ENCODE results near the gene CTNNBIP1.

Gene CTNNBIP1

DNA sequence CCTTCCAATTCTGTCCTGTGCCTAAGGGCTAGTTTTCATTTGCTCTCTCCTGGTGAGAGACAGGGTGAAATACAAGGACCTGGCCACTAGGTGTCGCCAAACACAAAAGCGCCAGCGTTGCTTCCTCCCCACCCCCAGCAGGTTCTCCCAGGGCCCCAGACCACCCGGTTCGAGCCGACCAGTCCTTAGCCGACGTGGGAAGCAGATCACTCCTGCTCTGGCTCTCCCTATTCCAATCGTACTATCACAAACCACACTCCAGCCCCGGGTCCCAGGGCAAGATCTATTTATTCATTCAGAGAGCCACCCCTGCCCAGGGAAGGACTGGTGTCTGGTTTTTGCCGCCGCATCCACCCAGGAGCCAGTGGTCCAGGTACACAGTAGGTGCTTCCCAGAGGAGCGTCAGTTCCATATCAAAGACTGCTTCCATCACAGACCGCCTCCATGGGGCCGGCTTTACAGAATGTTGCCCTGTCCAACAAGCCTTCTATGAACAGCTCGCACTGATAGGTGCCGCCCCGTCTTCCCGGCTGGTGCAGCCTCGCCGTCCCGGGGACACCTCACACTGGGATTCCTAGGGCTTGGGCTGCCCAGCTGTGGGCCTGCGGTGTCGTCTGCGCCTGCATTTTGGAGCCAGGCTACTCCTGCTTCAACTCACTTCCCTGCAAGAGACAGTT lies 35.0 kb downstream of the CTNNBIP1 start:
- DNase-seq: peak; percentile 80

DNA sequence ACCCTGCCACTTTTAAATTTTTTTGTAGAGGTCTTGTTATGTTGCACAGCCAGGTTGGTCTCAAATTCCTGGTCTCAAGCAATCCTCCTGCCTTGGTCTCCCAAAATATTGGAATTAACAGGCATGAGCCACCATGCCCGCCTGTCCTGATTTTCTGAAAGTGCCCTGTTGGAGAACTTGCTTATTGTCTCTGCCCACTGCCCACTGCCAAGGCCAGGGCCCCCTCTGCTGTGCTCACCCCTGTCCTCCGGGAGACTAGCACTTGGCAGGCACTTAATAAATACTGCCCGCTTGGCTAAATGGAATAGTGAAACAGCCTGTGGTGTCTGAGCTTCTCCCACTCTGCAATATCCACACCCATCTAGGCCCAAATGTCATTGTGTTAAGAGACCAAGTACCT lies 35.7 kb downstream of the CTNNBIP1 start:
- no peak for DNase-seq

DNA sequence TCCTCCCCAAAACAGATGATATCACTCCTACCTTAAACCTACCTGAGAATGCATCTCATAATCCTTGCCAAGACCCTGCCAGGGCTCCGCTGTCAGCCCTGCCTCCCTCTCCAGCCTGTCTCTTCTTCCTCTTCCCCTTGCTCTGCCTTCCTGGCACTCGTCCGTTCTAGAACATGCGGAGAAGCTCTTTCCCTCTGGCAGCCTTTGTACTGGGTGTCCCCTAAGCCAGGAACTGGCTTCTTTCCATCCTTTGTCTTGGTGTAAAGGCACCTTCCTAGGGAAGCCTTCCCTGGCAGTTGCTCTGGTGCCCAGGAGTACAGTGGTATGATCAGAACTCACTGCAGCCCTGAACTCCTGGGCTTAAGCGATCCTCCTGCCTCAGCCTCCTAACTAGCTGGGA lies 36.1 kb downstream of the CTNNBIP1 start:
- DNase-seq: no peak

DNA sequence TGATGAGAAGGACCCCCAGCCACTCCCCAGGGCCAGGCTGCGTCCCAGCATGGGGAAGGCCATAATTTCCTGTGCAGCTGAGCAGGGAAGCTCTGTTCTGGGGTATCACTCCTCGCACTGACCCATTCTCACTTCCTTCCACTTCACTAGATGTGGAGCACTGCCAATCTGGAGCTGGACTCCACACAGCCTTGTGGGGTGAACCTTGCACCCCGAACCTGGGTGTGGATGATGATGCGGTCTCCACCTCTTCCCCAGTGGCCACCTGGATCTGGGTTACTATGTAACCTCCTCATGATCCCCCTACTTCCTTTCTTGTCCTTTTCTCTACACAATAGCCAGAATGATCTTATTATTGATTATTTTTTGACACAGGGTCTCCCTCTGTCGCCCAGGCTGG lies 36.7 kb downstream of the CTNNBIP1 start:
- DNase-seq: no peak

DNA sequence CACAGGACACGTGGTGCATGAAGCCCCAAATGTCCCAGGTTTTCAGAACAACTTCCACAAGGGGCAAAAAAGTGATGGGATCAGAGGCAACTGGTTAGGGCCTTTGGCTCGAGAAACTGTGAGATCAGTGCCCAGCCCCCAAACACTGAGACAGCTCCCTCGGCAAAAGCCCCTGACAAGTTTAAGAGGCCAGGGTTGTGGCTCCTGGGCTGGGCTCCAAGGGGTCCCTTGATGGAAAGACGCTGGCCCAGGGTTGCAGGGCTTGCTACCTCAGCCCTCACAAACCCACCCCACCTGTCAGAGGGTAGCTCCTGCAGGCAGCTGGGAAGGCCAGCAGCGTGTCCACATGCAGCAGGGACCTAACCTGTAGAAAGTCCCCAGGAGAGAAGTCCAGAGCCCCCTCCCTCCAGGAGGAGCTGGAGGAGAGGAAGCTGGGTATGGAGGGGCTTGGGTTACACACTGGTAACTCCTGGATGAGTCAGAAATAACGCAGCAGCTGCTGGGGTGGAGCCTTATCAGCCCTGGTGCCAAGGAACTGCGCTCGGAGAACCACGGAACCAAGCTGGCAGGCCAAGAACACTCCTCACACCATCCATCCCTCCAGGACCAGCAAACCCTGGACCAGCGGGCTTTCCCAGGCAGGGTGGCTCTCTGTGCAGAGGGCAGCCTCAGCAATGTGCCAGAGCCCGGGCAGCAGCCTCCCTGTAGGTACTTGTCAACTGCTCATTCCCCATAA lies 37.5 kb downstream of the CTNNBIP1 start:
- DNase-seq: no peak

DNA sequence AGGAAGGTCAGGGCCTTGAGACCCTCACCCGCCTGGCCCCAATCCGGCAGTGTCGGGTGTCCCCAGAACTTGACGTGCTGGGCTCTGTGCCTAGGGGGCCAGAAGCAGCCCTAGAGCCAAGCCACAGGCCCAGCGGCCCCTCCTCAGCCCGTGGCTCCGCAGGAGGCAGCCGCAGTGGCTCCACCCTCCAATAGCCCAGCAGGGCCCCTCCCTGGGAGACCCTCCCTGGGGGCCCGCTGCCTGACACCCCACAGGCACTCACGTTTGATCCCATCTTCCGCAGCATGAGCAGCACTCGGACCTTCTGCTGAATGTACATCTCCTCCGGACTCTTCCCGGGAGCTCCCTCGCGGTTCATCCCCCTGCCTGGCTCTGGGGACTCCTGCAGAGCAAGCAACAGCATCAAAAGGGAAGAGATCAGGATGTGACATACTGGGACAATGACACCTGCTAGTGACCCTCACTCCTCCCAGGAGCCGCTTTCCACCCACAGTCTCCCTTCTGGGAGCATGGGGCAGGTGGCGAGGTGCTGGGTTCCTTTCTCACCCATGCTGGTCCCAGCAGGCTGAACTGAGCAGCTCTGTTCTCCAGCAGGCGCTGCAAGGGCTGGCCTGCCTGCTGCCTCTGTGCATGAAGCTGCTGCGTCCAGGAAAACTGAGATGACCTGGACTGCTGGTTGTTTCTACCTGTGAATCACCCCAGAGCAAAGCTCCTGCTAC lies 38.2 kb downstream of the CTNNBIP1 start:
- no peak for DNase-seq

DNA sequence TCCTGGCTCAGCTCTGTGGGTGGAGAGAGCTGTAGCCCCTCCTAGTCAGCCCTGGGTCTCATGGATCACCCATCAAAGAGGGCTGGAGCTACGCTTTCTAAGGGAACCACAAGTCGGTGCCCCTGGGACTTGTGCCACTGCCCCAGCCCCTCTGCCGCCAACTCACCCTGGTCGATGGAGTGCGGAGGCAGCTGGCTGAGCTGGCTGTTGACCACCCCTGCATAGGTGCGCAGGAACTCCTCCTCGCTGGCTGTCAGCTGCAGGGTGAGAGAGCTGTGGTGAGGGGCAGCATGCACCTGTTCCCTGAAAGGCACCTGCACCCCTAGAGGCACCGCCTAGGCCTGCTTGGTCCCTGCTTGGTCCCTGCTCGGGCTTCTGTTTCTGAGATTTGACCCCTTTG lies 39.0 kb downstream of the CTNNBIP1 start:
- no peak for DNase-seq

DNA sequence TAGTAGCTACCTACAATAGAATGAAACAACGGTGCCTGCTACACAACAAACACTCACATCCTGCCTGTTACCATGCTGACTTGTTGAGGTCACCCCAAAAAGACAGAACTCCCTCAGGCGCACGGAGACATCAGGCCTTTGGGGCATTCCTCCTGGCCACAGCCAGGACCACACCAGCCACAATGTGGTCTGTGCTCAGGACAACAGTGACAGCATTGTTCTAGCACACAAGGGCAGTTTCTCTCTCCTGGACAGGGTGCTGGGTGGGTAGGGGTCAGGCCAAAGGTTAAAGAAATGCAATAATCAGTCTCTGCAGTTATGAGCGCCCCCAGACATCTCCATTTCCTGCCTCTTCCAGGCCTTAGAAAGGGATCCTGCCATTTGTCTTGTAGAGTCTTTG lies 39.5 kb downstream of the CTNNBIP1 start:
- no peak for DNase-seq

DNA sequence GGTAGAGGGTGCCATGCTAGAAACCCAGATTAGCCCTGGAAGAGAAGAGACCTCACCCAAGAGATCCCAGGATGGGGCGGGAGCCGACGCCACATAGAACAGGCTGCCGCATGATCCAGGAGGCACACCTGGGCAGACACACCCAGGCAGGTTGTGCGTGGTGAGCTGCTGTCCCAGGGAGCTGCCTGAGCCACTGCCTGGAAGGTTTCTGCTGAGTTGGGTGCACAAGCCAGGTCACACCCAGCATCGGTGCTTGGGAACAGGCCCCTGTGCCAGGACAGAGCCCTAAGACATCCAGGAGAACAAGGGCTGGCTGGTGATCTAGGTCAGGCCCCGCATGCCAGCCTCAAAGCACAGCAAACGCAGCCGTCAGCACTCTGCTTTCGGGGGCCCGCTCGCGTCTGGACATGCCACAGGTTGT lies 40.2 kb downstream of the CTNNBIP1 start:
- DNase-seq: no peak

DNA sequence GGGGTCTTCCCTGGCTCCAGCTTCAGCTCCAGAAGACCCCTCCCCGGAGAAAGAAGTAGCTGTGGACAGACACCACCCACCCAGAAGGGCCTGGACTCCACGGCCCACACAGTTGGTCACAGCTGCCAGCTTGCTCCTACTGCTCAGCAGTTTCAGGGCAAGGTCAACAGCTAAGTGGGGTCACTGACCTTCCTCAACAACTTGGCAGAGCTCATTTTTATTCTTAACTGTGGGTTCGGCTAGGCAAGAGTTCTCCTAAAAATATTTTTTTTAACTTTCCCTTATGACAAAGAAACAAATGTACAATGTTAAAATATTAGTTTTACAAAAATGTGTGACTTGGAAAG lies 41.9 kb downstream of the CTNNBIP1 start:
- DNase-seq: no peak

DNA sequence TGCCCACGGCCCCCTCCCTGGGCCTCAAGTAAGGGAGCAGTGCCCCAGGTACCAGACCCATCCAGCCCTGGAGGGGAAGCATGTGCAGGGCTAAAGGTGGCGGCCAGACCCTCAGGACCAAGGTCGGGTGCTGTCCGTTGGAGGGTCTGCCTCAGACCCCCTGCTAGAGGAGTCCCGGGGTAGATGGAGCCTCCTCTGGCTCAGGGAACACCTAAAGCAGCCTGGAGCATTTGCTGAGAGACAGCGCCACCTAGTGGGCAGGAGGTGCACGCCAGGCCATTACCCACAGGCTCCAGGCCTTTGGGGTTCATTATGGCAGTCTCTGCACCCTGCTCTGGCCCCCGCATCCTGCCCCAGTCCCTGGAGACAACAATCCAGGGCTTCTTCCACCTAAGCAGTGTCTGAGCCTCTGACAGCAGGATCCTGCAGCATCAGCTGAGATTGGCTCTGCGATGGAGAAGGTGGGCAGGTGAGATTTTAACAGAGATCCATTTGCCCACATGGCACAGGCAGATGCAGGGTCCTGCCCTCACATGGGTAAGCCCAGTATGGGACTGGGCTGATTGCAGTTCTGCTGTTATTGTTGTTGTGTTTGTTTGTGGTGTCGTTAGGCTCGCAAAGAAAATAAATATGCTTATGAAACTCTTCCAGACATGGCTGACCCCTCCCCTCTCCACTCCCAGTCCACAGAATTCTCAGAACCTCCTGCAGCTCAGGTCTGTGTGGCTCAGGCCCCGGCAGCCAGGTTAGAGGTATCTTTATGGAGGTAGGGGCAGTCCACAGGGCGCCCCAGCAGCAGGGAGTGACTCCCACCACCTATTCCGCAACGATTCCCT lies 42.4 kb downstream of the CTNNBIP1 start:
- peak; percentile 87 for DNase-seq

DNA sequence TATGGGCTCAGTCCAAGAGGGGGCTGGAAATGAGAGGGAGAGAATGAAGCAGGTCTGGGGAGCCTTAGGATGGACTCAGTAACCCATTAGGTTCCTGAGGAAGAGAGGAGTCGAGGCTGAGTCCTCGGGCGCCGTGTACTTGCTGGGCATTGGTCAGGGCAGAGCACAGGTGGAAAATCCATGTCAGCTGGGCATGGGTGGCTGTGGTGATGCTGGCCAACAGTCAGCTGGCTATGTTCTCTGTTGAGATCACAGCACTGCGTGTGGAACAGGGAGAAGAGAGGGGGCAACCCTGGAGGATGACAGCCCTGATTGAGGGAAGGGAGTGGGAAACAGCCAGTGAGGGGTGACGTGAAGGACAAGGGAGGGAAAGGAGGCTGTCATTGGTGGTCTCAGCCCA lies 43.2 kb downstream of the CTNNBIP1 start:
- no peak for DNase-seq

DNA sequence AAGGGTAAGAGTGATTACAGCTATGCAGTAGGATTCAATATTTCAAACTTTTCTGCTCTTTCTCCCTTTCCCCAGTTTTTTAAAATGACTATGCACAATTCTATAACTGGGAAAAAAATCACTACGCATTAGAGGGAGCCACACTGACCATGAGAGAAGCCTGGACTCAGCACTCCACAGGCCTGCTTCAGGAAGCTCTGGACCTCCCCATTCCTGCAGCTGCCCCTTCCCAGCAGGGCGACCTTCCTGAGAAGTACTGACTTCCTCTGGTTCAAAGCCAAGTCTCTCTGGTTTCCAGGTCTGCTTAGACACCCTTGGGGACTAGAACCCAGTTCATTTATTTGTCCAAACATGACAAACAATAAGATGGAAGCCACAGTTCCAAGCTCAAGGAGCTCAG lies 44.3 kb downstream of the CTNNBIP1 start:
- DNase-seq: no peak

DNA sequence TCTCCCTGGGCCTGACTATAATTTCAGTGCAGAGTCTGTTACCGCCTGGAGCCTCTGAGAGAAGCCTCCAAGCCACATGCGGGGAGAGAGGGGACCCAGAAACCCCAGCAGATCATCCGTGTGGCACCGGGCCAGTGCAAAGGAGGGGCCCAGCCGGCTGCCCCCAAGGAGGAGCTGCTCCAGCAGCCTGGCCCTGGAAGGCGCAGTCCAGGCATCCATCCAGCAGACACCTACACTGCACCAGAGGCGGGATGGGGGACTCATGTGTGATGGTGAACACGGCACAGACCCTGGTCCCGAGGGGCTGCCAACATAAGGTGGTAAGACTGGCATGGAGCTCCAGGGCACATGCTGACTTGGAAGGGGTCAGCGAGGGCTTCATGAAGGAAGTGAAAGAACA lies 46.7 kb downstream of the CTNNBIP1 start:
- DNase-seq: no peak

DNA sequence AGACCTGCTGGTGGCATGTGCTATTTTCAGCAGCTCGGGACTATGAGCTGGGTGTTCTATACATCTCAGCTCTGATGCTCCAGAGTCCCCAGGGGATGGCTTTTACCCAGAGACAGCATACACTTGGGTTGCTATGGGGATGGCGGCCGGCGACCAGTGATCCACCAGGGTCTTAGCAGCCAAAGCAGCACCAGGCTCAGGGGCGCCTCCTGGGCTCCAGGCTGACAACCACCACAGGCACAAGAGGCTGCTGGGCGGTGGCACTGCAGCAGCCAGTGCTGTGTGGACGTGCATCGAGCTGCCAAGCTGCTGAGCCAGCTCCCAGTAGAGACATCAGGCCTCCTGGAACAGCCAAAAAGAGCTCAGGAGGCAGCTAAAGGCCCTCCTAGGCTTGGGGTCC lies 48.7 kb downstream of the CTNNBIP1 start:
- no peak for DNase-seq

DNA sequence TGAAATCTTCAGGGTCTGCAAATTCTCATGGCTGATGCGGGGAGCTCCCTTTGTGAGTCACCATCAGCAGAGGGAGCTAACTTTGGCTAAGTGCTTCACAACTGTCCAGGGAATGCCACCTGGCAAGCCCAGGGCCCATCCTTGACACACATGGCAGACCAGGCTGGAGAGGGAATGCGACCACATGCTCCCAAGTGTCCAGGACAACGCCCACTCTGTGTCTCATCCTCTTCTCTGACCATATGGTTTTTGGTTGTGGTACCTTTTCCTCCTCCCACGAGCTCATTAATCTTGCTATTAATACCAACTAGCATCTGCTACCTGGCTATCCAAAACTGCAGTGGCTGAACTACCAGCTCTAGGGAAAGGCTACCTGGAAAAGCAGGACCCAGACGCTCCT lies 49.2 kb downstream of the CTNNBIP1 start:
- no peak for DNase-seq

DNA sequence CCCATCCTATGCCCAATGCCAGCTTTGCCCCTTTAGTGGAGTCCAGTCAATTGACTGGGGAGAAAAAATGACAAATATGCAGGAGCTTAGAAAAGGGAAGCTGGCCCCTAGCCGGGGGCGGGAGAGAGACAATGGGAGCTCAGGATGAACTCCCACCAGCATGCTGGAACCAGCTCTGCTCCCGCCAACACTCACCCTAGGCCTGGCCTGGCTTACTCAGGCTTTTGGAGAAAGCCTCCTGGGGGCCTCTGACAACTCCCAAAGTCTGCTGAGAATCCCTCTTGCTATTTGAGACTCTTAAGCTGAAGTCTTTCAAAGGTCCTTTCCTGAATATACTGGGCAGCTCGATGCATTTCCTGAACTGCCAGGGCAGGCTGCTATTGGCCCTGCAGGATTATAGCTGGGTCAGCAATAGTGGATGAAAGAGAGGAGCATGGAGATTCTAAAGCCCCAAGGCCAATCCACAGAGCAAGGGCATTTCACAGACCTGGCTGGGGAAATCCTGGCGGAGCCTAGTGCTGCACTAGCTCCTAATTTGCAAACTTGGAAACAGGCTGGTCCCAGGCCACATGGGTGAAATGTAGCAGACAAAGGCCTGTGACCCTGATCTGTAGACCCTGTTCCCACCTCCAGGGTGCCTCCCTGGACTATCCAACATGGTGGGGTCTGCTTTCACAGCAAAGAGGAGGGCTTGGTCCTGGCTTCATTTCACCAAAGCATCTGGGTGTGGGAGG lies 50.6 kb downstream of the CTNNBIP1 start:
- no peak for DNase-seq

DNA sequence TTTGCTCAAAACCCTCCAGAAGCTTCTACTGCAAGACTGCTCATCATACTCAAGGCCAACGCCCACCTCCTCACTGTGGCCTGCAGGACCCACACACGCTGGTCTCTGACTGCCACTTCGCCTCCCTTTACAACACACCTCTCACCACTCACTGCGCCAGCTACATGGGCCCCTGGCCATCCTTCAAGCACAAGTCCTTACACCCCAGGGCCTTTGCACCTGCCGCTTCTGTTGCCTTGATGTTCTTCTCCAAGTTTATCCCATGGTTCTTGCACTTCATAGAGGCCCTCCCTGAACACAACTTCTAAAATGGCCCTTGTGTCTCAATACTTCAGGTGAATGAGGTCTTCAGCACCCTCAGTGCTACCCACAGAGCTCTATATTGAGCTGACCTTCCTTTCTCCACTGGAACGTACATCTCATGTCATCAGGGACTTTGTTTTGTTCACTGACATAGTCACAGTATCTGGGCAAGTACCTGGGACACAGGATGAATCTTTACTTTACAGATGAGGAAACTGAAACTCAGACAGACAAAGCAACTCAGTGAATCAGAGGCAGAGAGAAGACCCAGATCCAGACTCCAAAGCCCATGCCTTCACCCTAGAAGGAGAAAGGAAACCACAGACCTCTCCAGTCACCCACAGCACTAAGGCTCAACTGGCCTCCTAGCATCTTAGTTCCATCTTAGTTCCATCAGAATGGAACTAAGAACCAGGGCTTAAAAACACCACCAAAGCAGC lies 51.6 kb downstream of the CTNNBIP1 start:
- DNase-seq: no peak

DNA sequence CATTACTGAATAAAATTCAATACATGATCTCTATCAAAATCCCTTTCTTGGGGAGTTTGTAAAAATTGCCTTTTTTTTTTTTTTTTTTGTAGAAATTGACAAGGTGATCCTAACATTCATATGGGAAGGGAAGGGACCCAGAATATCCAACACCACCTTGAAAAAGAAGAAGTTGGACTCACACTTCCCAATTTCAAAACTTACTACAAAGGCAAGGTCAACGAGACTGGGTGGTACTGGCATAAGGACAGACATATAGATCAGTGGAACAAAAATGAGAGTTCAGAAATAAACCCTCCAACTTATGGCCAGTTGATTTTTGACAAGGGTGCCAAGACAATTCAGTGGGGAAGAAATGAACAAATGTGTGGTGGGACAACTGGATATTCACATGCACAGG lies 54.9 kb downstream of the CTNNBIP1 start:
- DNase-seq: no peak

DNA sequence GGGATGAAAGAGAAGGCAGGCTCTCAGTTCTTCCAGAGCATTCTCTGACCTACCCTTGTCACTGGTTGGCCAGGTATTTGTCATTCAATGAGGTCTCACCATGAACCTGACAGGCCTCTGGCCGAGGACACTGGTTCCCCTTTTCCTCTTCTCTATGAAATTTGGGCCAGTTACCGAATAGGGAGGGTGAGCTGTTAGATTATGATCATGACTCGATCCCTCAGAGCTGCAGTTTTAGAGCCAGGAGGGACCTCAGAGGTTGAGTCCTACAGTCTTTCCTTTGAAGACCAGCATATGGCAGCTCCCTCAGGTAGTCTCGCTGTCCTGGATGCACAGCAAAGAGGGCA lies 56.8 kb downstream of the CTNNBIP1 start:
- DNase-seq: no peak

DNA sequence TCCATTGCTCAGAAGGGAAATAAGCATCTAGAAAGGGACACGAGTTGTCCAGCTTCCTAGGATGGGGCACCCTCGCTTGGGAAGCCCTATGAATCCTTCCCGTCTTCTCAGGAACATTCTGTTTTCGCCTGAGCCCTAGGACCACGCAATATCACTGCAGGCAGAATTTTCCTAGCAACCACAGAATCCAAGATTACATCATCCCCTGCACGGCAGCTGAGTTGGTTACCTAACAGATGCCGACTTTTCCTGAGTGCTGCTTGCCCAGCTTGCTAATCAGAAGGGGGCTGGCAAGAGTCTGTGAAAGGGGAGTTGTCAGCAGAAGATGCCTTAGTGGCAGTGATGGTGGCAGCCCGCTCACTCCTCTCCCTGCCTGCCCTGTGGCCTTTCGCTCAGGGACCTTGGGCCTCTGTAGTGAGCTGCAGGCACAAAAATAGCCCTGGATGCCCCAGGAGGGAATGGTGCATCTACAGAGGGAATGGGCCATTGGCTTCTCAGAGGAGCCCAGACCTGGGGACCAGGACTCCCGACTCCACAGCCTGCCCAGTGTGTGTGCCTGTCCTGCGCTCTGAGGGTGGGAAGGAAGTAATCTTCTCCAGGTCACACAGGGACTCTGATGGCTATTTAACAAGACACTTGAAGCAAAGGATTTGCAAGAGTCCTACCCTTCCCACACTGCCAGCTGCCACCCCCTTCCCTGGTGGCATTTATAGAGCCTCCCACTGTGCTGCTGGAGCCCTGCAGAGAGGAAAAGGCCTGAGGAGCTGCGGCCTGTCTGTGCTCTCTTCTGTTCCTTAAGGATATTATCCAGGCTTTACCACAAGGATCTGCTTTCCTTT lies 57.4 kb downstream of the CTNNBIP1 start:
- DNase-seq: no peak
